KMS-11 (cell line): ENCODE measurements around the gene PIP5K1C.

Source experiments
- H2AFZ ChIP-seq: fragments of 200-600 bp; sonication (generic); 2 replicates; pipeline ENCODE4 v1.6.1; 2016; ENCODE audit warnings: antibody characterized with exemption, mixed run types, low read depth
- H3K27ac ChIP-seq: fragments of 200-600 bp; sonication (generic); 2 replicates; pipeline ENCODE4 v1.6.1; 2016; ENCODE audit warnings: mild to moderate bottlenecking, mixed run types
- H3K27me3 ChIP-seq: fragments of 200-600 bp; sonication (generic); 2 replicates; pipeline ENCODE4 v1.6.1; 2017; ENCODE audit warnings: mild to moderate bottlenecking, low read depth, mixed run types, moderate library complexity; ENCODE audit not compliant: insufficient read depth
- H3K36me3 ChIP-seq: fragments of 200-600 bp; sonication (generic); 2 replicates; pipeline ENCODE4 v1.6.1; 2017; ENCODE audit warnings: mild to moderate bottlenecking, mixed run types; ENCODE audit not compliant: insufficient read depth
- H3K4me1 ChIP-seq: fragments of 200-600 bp; sonication (generic); 2 replicates; pipeline ENCODE4 v1.6.1; 2016; ENCODE audit warnings: mild to moderate bottlenecking, low read depth, mixed run types; ENCODE audit not compliant: poor library complexity, severe bottlenecking
- H3K4me2 ChIP-seq: fragments of 200-600 bp; sonication (generic); 2 replicates; pipeline ENCODE4 v1.7.0; 2016; ENCODE audit warnings: mild to moderate bottlenecking, mixed run types
- H3K4me3 ChIP-seq: fragments of 200-600 bp; sonication (generic); IDR thresholded peaks from 2 replicates; pipeline ENCODE4 v1.6.1; 2017; ENCODE audit warnings: low read depth, low read length, mixed read lengths; ENCODE audit not compliant: insufficient read depth
- H3K79me2 ChIP-seq: fragments of 200-600 bp; sonication (generic); 2 replicates; pipeline ENCODE4 v1.6.1; 2016; ENCODE audit warnings: low read depth, mixed run types; ENCODE audit not compliant: insufficient read depth
- H3K9ac ChIP-seq: fragments of 200-600 bp; sonication (generic); 2 replicates; pipeline ENCODE4 v1.6.1; 2016; ENCODE audit warnings: mild to moderate bottlenecking, mixed run types
- H4K20me1 ChIP-seq: fragments of 200-600 bp; sonication (generic); 2 replicates; pipeline ENCODE4 v1.6.1; 2016; ENCODE audit warnings: mild to moderate bottlenecking, mixed run types; ENCODE audit not compliant: insufficient read depth
- TF ChIP-seq, protein P1 (sequence below): fragments of 200-600 bp; sonication (generic); conservative IDR thresholded peaks from 2 replicates; pipeline ENCODE4 v1.6.1; 2017; ENCODE audit warnings: low read depth, mild to moderate bottlenecking, antibody characterized with exemption, low read length, moderate library complexity, mixed read lengths

Gene PIP5K1C

DNA sequence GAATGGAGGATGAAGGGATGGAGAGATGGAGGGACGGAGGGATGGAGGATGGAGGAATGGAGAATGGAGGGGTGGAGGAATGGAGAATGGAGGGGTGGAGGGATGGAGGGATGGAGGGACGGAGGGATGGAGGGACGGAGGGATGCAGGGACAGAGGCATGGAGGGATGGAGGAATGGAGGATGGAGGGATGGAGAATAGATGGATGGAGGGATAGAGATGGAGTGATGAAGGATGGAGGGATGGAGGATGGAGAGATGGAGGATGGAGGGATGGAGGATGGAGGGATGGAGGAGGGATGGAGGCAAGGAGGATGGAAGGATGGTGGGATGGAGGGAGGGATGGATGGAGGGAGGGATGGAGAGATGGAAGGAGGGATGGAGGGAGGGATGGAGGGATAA is 22.1 kb downstream of the PIP5K1C start:
- no peak overlapping the region for H3K9ac ChIP-seq
- no peak overlapping the region for H3K4me3 ChIP-seq
- no peaks in the 10 kb centered on the region for H4K20me1 ChIP-seq
- no peaks in the 10 kb centered on the region for H3K27me3 ChIP-seq
- no peak overlapping the region for H3K27ac ChIP-seq
- TF ChIP-seq, protein P1, sequence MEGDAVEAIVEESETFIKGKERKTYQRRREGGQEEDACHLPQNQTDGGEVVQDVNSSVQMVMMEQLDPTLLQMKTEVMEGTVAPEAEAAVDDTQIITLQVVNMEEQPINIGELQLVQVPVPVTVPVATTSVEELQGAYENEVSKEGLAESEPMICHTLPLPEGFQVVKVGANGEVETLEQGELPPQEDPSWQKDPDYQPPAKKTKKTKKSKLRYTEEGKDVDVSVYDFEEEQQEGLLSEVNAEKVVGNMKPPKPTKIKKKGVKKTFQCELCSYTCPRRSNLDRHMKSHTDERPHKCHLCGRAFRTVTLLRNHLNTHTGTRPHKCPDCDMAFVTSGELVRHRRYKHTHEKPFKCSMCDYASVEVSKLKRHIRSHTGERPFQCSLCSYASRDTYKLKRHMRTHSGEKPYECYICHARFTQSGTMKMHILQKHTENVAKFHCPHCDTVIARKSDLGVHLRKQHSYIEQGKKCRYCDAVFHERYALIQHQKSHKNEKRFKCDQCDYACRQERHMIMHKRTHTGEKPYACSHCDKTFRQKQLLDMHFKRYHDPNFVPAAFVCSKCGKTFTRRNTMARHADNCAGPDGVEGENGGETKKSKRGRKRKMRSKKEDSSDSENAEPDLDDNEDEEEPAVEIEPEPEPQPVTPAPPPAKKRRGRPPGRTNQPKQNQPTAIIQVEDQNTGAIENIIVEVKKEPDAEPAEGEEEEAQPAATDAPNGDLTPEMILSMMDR = no peak
- no peaks in the 10 kb centered on the region for H3K4me1 ChIP-seq
- H2AFZ ChIP-seq = no peak overlapping the region
- no peaks in the 10 kb centered on the region for H3K79me2 ChIP-seq
- H3K36me3 ChIP-seq = no peaks in the 10 kb centered on the region
- no peak overlapping the region for H3K4me2 ChIP-seq

GRCh38 chr19:3674784-3675543 is 25.3 kb downstream of the PIP5K1C start:
- H3K27ac ChIP-seq = no peak overlapping the region
- no peaks in the 10 kb centered on the region for H3K4me1 ChIP-seq
- no peaks in the 10 kb centered on the region for H3K79me2 ChIP-seq
- H3K4me3 ChIP-seq = no peak overlapping the region
- no peaks in the 10 kb centered on the region for H3K36me3 ChIP-seq
- no peak overlapping the region for H3K9ac ChIP-seq
- H4K20me1 ChIP-seq = no peaks in the 10 kb centered on the region
- H3K27me3 ChIP-seq = no peaks in the 10 kb centered on the region
- H3K4me2 ChIP-seq = no peak overlapping the region
- H2AFZ ChIP-seq = no peak overlapping the region
- TF ChIP-seq, protein P1 = no peak

GRCh38 chr19:3673506-3674439 is 26.5 kb downstream of the PIP5K1C start:
- Histone ChIP-seq H3K27me3 (no peaks in the 10 kb centered on the region), H3K4me3 (no peak overlapping the region), H3K27ac (no peak overlapping the region), H2AFZ (no peak overlapping the region), H4K20me1 (no peaks in the 10 kb centered on the region), H3K4me1 (no peaks in the 10 kb centered on the region), H3K36me3 (no peaks in the 10 kb centered on the region), H3K4me2 (no peak overlapping the region), H3K9ac (no peak overlapping the region), H3K79me2 (no peaks in the 10 kb centered on the region)
- TF ChIP-seq, protein P1 = no peak

GRCh38 chr19:3672993-3673392 is 27.3 kb downstream of the PIP5K1C start:
- H4K20me1 ChIP-seq = no peaks in the 10 kb centered on the region
- TF ChIP-seq, protein P1 = no peak
- no peaks in the 10 kb centered on the region for H3K79me2 ChIP-seq

More at GRCh38 chr19:3672993-3673392, 27.3 kb downstream of the PIP5K1C start:
- H3K4me2 ChIP-seq = no peak overlapping the region
- no peaks in the 10 kb centered on the region for H3K4me1 ChIP-seq
- H3K27me3 ChIP-seq = no peaks in the 10 kb centered on the region
- H3K36me3 ChIP-seq = no peaks in the 10 kb centered on the region
- H2AFZ ChIP-seq = no peak overlapping the region
- H3K27ac ChIP-seq = no peak overlapping the region
- H3K4me3 ChIP-seq = no peak overlapping the region
- H3K9ac ChIP-seq = no peak overlapping the region
